Astrocyte (in vitro differentiated cells and primary cell): ENCODE measurements around the gene CDC37L1. TPM values are rescaled to one million over a fixed set of nuclear protein-coding genes. Genes with fewer than 3 reads are reported as not detected.

ENCODE experiments used
- DNase-seq: peaks from one replicate; pipeline ENCODE4 v3.0.0-alpha.2; 2010; ENCODE audit warnings: low read depth
- FAIRE-seq: peaks from 2 replicates; lab custom pipeline; 2011; peaks lifted over from hg19 to GRCh38; lab: Jason Lieb, UNC
- H2AFZ ChIP-seq: 2 replicates; pipeline ENCODE4 v1.6.0; 2012; ENCODE audit warnings: low read depth, low read length, inconsistent platforms
- H3K27ac ChIP-seq: 2 replicates; pipeline ENCODE4 v1.5.1; 2011; ENCODE audit warnings: low read depth, low read length, inconsistent platforms
- H3K27me3 ChIP-seq: 2 replicates; pipeline ENCODE4 v1.6.0; 2011; ENCODE audit warnings: low read length, inconsistent platforms; ENCODE audit not compliant: insufficient read depth
- H3K36me3 ChIP-seq: 2 replicates; pipeline ENCODE4 v1.5.1; 2011; ENCODE audit warnings: low read length, inconsistent platforms; ENCODE audit not compliant: insufficient read depth
- H3K4me1 ChIP-seq: 2 replicates; pipeline ENCODE4 v1.5.1; 2011; ENCODE audit warnings: low read length, inconsistent platforms; ENCODE audit not compliant: insufficient read depth
- H3K4me2 ChIP-seq: 2 replicates; pipeline ENCODE4 v1.6.0; 2012; ENCODE audit warnings: low read length, inconsistent platforms
- H3K4me3 ChIP-seq: 2 replicates; pipeline ENCODE4 v1.5.1; 2011; ENCODE audit warnings: low read depth, mild to moderate bottlenecking, low read length, inconsistent platforms; ENCODE audit not compliant: insufficient read depth
- H3K79me2 ChIP-seq: 2 replicates; pipeline ENCODE4 v1.6.0; 2012; ENCODE audit warnings: mild to moderate bottlenecking, low read length, inconsistent platforms; ENCODE audit not compliant: insufficient read depth
- H3K9ac ChIP-seq: 2 replicates; pipeline ENCODE4 v1.6.0; 2012; ENCODE audit warnings: mild to moderate bottlenecking, low read length, inconsistent platforms
- H3K9me3 ChIP-seq: 2 replicates; pipeline ENCODE4 v1.5.1; 2012; ENCODE audit warnings: low read depth, mild to moderate bottlenecking, low read length, inconsistent platforms; ENCODE audit not compliant: insufficient read depth
- H4K20me1 ChIP-seq: 2 replicates; pipeline ENCODE4 v1.6.0; 2012; ENCODE audit warnings: low read length, inconsistent platforms; ENCODE audit not compliant: insufficient read depth
- H3K27ac Mint-ChIP-seq: one replicate; pipeline ENCODE4 v1.8.0; 2021; ENCODE audit warnings: mild to moderate bottlenecking, mixed read lengths; ENCODE audit not compliant: unreplicated experiment
- H3K27me3 Mint-ChIP-seq: one replicate; pipeline ENCODE4 v1.8.0; 2021; ENCODE audit warnings: low read depth, mixed read lengths; ENCODE audit not compliant: unreplicated experiment
- H3K36me3 Mint-ChIP-seq: one replicate; pipeline ENCODE4 v1.8.0; 2021; ENCODE audit warnings: low read depth, mixed read lengths; ENCODE audit not compliant: unreplicated experiment
- H3K4me1 Mint-ChIP-seq: one replicate; pipeline ENCODE4 v1.8.0; 2021; ENCODE audit warnings: low read depth, mixed read lengths; ENCODE audit not compliant: unreplicated experiment
- H3K4me3 Mint-ChIP-seq: one replicate; pipeline ENCODE4 v1.8.0; 2021; ENCODE audit warnings: mild to moderate bottlenecking, moderate library complexity, mixed read lengths; ENCODE audit not compliant: unreplicated experiment
- H3K9me3 Mint-ChIP-seq: one replicate; pipeline ENCODE4 v1.8.0; 2021; ENCODE audit warnings: mild to moderate bottlenecking, mixed read lengths; ENCODE audit not compliant: unreplicated experiment
- CTCF ChIP-seq: IDR thresholded peaks from 2 replicates; pipeline ENCODE4 v1.5.1; 2011; ENCODE audit warnings: low read depth, mild to moderate bottlenecking, inconsistent platforms, low read length, moderate library complexity; ENCODE audit not compliant: insufficient read depth
- EZH2 ChIP-seq: IDR thresholded peaks from 2 replicates; pipeline ENCODE4 v1.6.1; 2012; ENCODE audit warnings: mild to moderate bottlenecking, low read length, inconsistent platforms; ENCODE audit not compliant: insufficient read depth
- total RNA-seq: library from RNA; stranded (reverse); gene quantifications from 2 replicates; pipeline ENCODE4 v1.2.1, GENCODE V29; 2021

CDC37L1 gene
- total RNA-seq, 1 donor from 2014 or later: 16.1 TPM

- no peak overlapping the region for H3K27ac Mint-ChIP-seq
- Histone ChIP-seq H3K4me2 (no peak overlapping the region), H2AFZ (no peak overlapping the region), H3K9me3 (no peaks in the 10 kb centered on the region), H3K27ac (no peak overlapping the region), H3K36me3 (no peaks in the 10 kb centered on the region), H3K9ac (no peak overlapping the region), H3K4me1 (no peaks in the 10 kb centered on the region), H3K27me3 (no peaks in the 10 kb centered on the region), H4K20me1 (no peaks in the 10 kb centered on the region), H3K79me2 (no peaks in the 10 kb centered on the region), H3K4me3 (no peak overlapping the region)
- no peaks in the 10 kb centered on the region for H3K4me1 Mint-ChIP-seq
- H3K36me3 Mint-ChIP-seq: no peaks in the 10 kb centered on the region
- no peak for FAIRE-seq
- H3K27me3 Mint-ChIP-seq: no peaks in the 10 kb centered on the region
- no peak overlapping the region for H3K4me3 Mint-ChIP-seq
- no peak for TF ChIP-seq EZH2
- no peak for TF ChIP-seq CTCF
- DNase-seq: no peak
- H3K9me3 Mint-ChIP-seq: no peaks in the 10 kb centered on the region
Observed at GRCh38 chr9:4638968-4639367, 40.4 kb upstream of the CDC37L1 start.

GRCh38 chr9:4639420-4639819, 39.9 kb upstream of the CDC37L1 start:
- FAIRE-seq (no peak), DNase-seq (no peak)
- TF ChIP-seq CTCF (no peak), EZH2 (no peak)
- Histone ChIP-seq H4K20me1 (no peaks in the 10 kb centered on the region), H2AFZ (no peak overlapping the region), H3K4me2 (no peak overlapping the region), H3K36me3 (no peaks in the 10 kb centered on the region), H3K4me3 (no peak overlapping the region), H3K9me3 (no peaks in the 10 kb centered on the region), H3K79me2 (no peaks in the 10 kb centered on the region), H3K27ac (no peak overlapping the region), H3K4me1 (no peaks in the 10 kb centered on the region), H3K9ac (no peak overlapping the region), H3K27me3 (no peaks in the 10 kb centered on the region)
- Mint-ChIP-seq H3K36me3 (no peaks in the 10 kb centered on the region), H3K4me3 (no peak overlapping the region), H3K27me3 (no peaks in the 10 kb centered on the region), H3K27ac (no peak overlapping the region), H3K4me1 (no peaks in the 10 kb centered on the region), H3K9me3 (no peaks in the 10 kb centered on the region)

- DNase-seq (peak; percentile 2), FAIRE-seq (no peak)
- H3K9me3 Mint-ChIP-seq: no peaks in the 10 kb centered on the region
Observed at GRCh38 chr9:4640027-4640426, 39.3 kb upstream of the CDC37L1 start.

More at GRCh38 chr9:4640027-4640426, 39.3 kb upstream of the CDC37L1 start:
- no peaks in the 10 kb centered on the region for H3K36me3 Mint-ChIP-seq
- H4K20me1 ChIP-seq: no peaks in the 10 kb centered on the region
- H3K27me3 ChIP-seq: no peaks in the 10 kb centered on the region
- no peak overlapping the region for H3K9ac ChIP-seq
- H3K4me1 Mint-ChIP-seq: peaks cover 4% of the 10 kb centered on the region
- no peaks in the 10 kb centered on the region for H3K27me3 Mint-ChIP-seq
- no peak overlapping the region for H3K27ac Mint-ChIP-seq
- H3K79me2 ChIP-seq: no peaks in the 10 kb centered on the region
- H3K9me3 ChIP-seq: no peaks in the 10 kb centered on the region
- no peaks in the 10 kb centered on the region for H3K4me1 ChIP-seq
- no peaks in the 10 kb centered on the region for H3K36me3 ChIP-seq
- no peak overlapping the region for H3K4me3 ChIP-seq
- H3K27ac ChIP-seq: no peak overlapping the region
- H3K4me3 Mint-ChIP-seq: no peak overlapping the region
- H3K4me2 ChIP-seq: no peak overlapping the region
- peak; percentile 45 for TF ChIP-seq CTCF
- no peak for TF ChIP-seq EZH2
- no peak overlapping the region for H2AFZ ChIP-seq
